DMS 273 (cell line): ENCODE measurements around the gene MAPK14.
A peak's percentile ranks its signal among the peaks of the same experiment; 100 is the strongest.

ENCODE experiments used
- DNase-seq: peaks from one replicate; lab custom pipeline; 2025; ENCODE audit not compliant: unreplicated experiment; lab: John Stamatoyannopoulos, UW

The MAPK14 gene

GRCh38 chr6:36098920-36099647 lies 71.5 kb downstream of the MAPK14 start:
- no peak for DNase-seq

- no peak for DNase-seq
These were observed 72.4 kb downstream of the MAPK14 start for GRCh38 chr6:36099869-36100483.

- no peak for DNase-seq
These were observed 74.1 kb downstream of the MAPK14 start for GRCh38 chr6:36101691-36102090.

- no peak for DNase-seq
These were observed 75.2 kb downstream of the MAPK14 start for GRCh38 chr6:36102853-36103252.

GRCh38 chr6:36104836-36105235 lies 77.2 kb downstream of the MAPK14 start:
- peak; percentile 97 for DNase-seq

- no peak for DNase-seq
These were observed 81.5 kb downstream of the MAPK14 start for GRCh38 chr6:36109092-36109491.

GRCh38 chr6:36110050-36110449 lies 82.4 kb downstream of the MAPK14 start:
- DNase-seq, result no peak

GRCh38 chr6:36110863-36111262 lies 83.3 kb downstream of the MAPK14 start:
- no peak for DNase-seq

GRCh38 chr6:36111526-36111925 lies 83.9 kb downstream of the MAPK14 start:
- no peak for DNase-seq

- DNase-seq, result no peak
These were observed 85.4 kb downstream of the MAPK14 start for GRCh38 chr6:36113049-36113448.

- DNase-seq, result peak; percentile 65
These were observed 86.1 kb downstream of the MAPK14 start for GRCh38 chr6:36113703-36114102.

- DNase-seq, result no peak
These were observed 87.3 kb downstream of the MAPK14 start for GRCh38 chr6:36114798-36115408.

GRCh38 chr6:36115412-36115811 lies 87.8 kb downstream of the MAPK14 start:
- no peak for DNase-seq

GRCh38 chr6:36116066-36116864 lies 88.7 kb downstream of the MAPK14 start:
- DNase-seq, result no peak

GRCh38 chr6:36116943-36117342 lies 89.3 kb downstream of the MAPK14 start:
- DNase-seq, result no peak

GRCh38 chr6:36117658-36118549 lies 90.3 kb downstream of the MAPK14 start:
- no peak for DNase-seq

- DNase-seq, result no peak
These were observed 91.0 kb downstream of the MAPK14 start for GRCh38 chr6:36118550-36119107.

- DNase-seq, result no peak
These were observed 91.6 kb downstream of the MAPK14 start for GRCh38 chr6:36119209-36119608.

GRCh38 chr6:36120018-36120417 lies 92.4 kb downstream of the MAPK14 start:
- DNase-seq, result no peak

GRCh38 chr6:36120539-36120938 lies 92.9 kb downstream of the MAPK14 start:
- DNase-seq, result no peak
